ENCODE results near the gene EOLA1. TPM values are rescaled to one million over a fixed set of nuclear protein-coding genes. Genes with fewer than 3 reads are reported as not detected.

EOLA1 gene
- total RNA-seq, 6 donors from 2014 or later, result 12.2 to 30.5 (median 17.2) TPM

Other genes with a start within 250 kb of the EOLA1 start
- gene IDS, start 35.7 kb upstream of the EOLA1 start, total RNA-seq, result 100 to 1,000 TPM in 3 of 6 donors, 10 to 100 TPM in 3; 77.5 to 130 (median 97.5) TPM
- gene HSFX3, start 8.9 kb downstream of the EOLA1 start, total RNA-seq, result not detected
- gene MAGEA9B, start 46.4 kb downstream of the EOLA1 start, total RNA-seq, result not detected
- gene HSFX2, start 54.3 kb downstream of the EOLA1 start, total RNA-seq, result under 1 TPM in 2 of 6 donors, not detected in 4; 0.24 to 0.49 TPM
- gene TMEM185A, start 90.8 kb downstream of the EOLA1 start, total RNA-seq, result 10 to 100 TPM in 5 of 6 donors, 1 to 10 TPM in 1; 9.4 to 26.0 (median 17.2) TPM
- gene MAGEA11, start 171.0 kb downstream of the EOLA1 start, total RNA-seq, result not detected
- gene HSFX1, start 233.1 kb downstream of the EOLA1 start, total RNA-seq, result 1 to 10 TPM in 3 of 6 donors, under 1 TPM in 1, not detected in 2; 0.91 to 4.2 (median 1.4) TPM
- not detected for gene MAGEA9, start 240.9 kb downstream of the EOLA1 start, total RNA-seq

Data from upper lobe of left lung (tissue), 6 donors.